HCT116 (cell line): ENCODE measurements around the gene GRIP1. TPM values are rescaled to one million over a fixed set of nuclear protein-coding genes. Genes with fewer than 3 reads are reported as not detected.

ENCODE experiments used
- ATAC-seq: fragments of 200-7000 bp; cut with Tn5 transposase; 2 replicates; pipeline ENCODE4 v1.9.1; 2020; ENCODE audit warnings: mild to moderate bottlenecking, moderate library complexity
- BruUV-seq: library from RNA; stranded (reverse); fragments of 400-500 nt; replicated peaks from 2 replicates; lab custom pipeline; 2021; lab: Mats Ljungman, UMichigan
- CTCF ChIA-PET: fragments of 300-600 bp; sonication (Branson Sonifier 250); formaldehyde crosslinking; loops from one replicate; lab custom pipeline; 2021; ENCODE audit warnings: antibody characterized with exemption; lab: Charles Lee
- POLR2A ChIA-PET: fragments of 300-600, 350-600 bp; sonication (Branson Sonifier 250); formaldehyde crosslinking; loops from one replicate; lab custom pipeline; 2021; ENCODE audit warnings: antibody characterized with exemption; lab: Charles Lee
- RAD21 ChIA-PET, 2 experiments: fragments of 300-600 bp; sonication (Branson Sonifier 250); formaldehyde crosslinking; loops; one replicate each; lab custom pipeline; 2023; ENCODE audit warnings: low total read pairs in 2 of 2; ENCODE audit not compliant: uncharacterized antibody in 2 of 2, unreplicated experiment in 2 of 2, low non-redundant PET in 1 of 2; lab: Charles Lee
- DNase-seq: peaks from one replicate; pipeline ENCODE4 v3.0.0-alpha.2; 2010; ENCODE audit warnings: low read depth, low spot score
- H2AFZ ChIP-seq: fragments of 200-600 bp; shearing (Covaris generic), sonication (generic); 2 replicates; pipeline ENCODE4 v1.6.1; 2017; ENCODE audit warnings: low read depth, mixed run types, mixed read lengths, antibody characterized with exemption, low read length; ENCODE audit not compliant: poor library complexity, severe bottlenecking
- H3K27ac ChIP-seq: 2 replicates; pipeline ENCODE4 v1.5.1; 2012; ENCODE audit warnings: low read depth, low read length
- H3K27me3 ChIP-seq: fragments of 200-600 bp; sonication (generic); 2 replicates; pipeline ENCODE4 v1.6.1; 2016; ENCODE audit warnings: mixed run types, low read length, mixed read lengths; ENCODE audit not compliant: insufficient read depth
- H3K36me3 ChIP-seq, 2 experiments: fragments of 200-500 bp in 1 of 2; fragments of 200-600 bp in 1 of 2; sonication (Bioruptor generic) in 1 of 2; sonication (generic) in 1 of 2; 2 replicates each; pipeline versions ENCODE4 v1.5.1 to v1.6.1; 2014 to 2016; ENCODE audit warnings: low read length in 2 of 2, inconsistent platforms in 1 of 2, mixed read lengths in 1 of 2, mixed run types in 1 of 2; ENCODE audit not compliant: insufficient read depth in 2 of 2, control insufficient read depth in 1 of 2
- H3K4me1 ChIP-seq, 2 experiments: fragments of 200-600 bp in 1 of 2; sonication (generic) in 1 of 2; 2 replicates each; pipeline versions ENCODE4 v1.5.1 to v1.6.1; 2012 to 2017; ENCODE audit warnings: low read length in 2 of 2, inconsistent platforms in 1 of 2, mild to moderate bottlenecking in 1 of 2, mixed read lengths in 1 of 2, mixed run types in 1 of 2, moderate library complexity in 1 of 2; ENCODE audit not compliant: insufficient read depth in 2 of 2, control insufficient read depth in 1 of 2
- H3K4me2 ChIP-seq: fragments of 200-600 bp; sonication (generic); 2 replicates; pipeline ENCODE4 v1.6.1; 2017; ENCODE audit warnings: mixed run types, low read length, mixed read lengths
- H3K4me3 ChIP-seq, 2 experiments: fragments of 200-600 bp in 1 of 2; sonication (generic) in 1 of 2; replicated peaks in 1 of 2; 2 replicates each; pipeline ENCODE4 v1.5.1; 2011 to 2016; ENCODE audit warnings: low read length in 2 of 2, control low read depth in 1 of 2, low read depth in 1 of 2, mild to moderate bottlenecking in 1 of 2, mixed read lengths in 1 of 2, mixed run types in 1 of 2
- H3K79me2 ChIP-seq: fragments of 200-600 bp; sonication (generic); 2 replicates; pipeline ENCODE4 v1.6.1; 2017; ENCODE audit warnings: mild to moderate bottlenecking, mixed run types, low read length, moderate library complexity, mixed read lengths; ENCODE audit not compliant: insufficient read depth
- H3K9ac ChIP-seq: fragments of 200-600 bp; sonication (generic); 2 replicates; pipeline ENCODE4 v1.6.1; 2016; ENCODE audit warnings: low read length, mixed read lengths
- H3K9me2 ChIP-seq: fragments of 200-600 bp; sonication (generic), shearing (Covaris generic); 2 replicates; pipeline ENCODE4 v1.6.1; 2017; ENCODE audit warnings: mixed run types, mild to moderate bottlenecking, moderate library complexity; ENCODE audit not compliant: insufficient read depth
- H3K9me3 ChIP-seq, 2 experiments: fragments of 200-500 bp in 1 of 2; fragments of 200-600 bp in 1 of 2; sonication (Bioruptor generic) in 1 of 2; sonication (generic) in 1 of 2; 2 replicates each; pipeline ENCODE4 v1.6.1; 2014 to 2017; ENCODE audit warnings: low read length in 2 of 2, mixed read lengths in 2 of 2, inconsistent platforms in 1 of 2, low read depth in 1 of 2, mild to moderate bottlenecking in 1 of 2, mixed run types in 1 of 2, moderate library complexity in 1 of 2; ENCODE audit not compliant: control insufficient read depth in 1 of 2, insufficient read depth in 1 of 2
- H4K20me1 ChIP-seq: fragments of 200-600 bp; sonication (generic), shearing (Covaris generic); 2 replicates; pipeline ENCODE4 v1.6.1; 2017; ENCODE audit warnings: mixed run types, mild to moderate bottlenecking, moderate library complexity; ENCODE audit not compliant: insufficient read depth
- EGR1 ChIP-seq: IDR thresholded peaks from 2 replicates; pipeline ENCODE4 v1.6.1; 2012; ENCODE audit warnings: low read depth
- EZH2phosphoT487 ChIP-seq: fragments of 200-600 bp; IDR thresholded peaks from 2 replicates; pipeline ENCODE4 v1.6.1; 2018; ENCODE audit warnings: antibody characterized with exemption, borderline replicate concordance
- JUND ChIP-seq: IDR thresholded peaks from 2 replicates; pipeline ENCODE4 v1.6.1; 2012
- POLR2A ChIP-seq: IDR thresholded peaks from 2 replicates; pipeline ENCODE4 v1.7.0; 2011; ENCODE audit warnings: borderline replicate concordance; ENCODE audit not compliant: insufficient read depth, insufficient read length; ENCODE audit errors: extremely low read depth
- POLR2AphosphoS5 ChIP-seq: IDR thresholded peaks from 2 replicates; pipeline ENCODE4 v1.6.1; 2011; ENCODE audit warnings: mild to moderate bottlenecking, low read depth, low read length, moderate library complexity
- RAD21 ChIP-seq: IDR thresholded peaks from 2 replicates; pipeline ENCODE4 v1.6.1; 2012; ENCODE audit warnings: low read depth, mild to moderate bottlenecking
- SIN3A ChIP-seq: IDR thresholded peaks from 2 replicates; pipeline ENCODE4 v1.6.1; 2012; ENCODE audit warnings: low read depth
- SRF ChIP-seq: IDR thresholded peaks from 2 replicates; pipeline ENCODE4 v1.6.1; 2012; ENCODE audit warnings: low read depth
- ZFX ChIP-seq: fragments of 450-650 bp; IDR thresholded peaks from 2 replicates; pipeline ENCODE4 v1.6.1; 2017
- ZNF274 ChIP-seq: fragments of 200-500 bp; sonication (Bioruptor generic); IDR thresholded peaks from 2 replicates; pipeline ENCODE4 v1.6.1; 2014; ENCODE audit warnings: mild to moderate bottlenecking, low read depth, low read length, inconsistent platforms
- intact Hi-C: fragments of 100-400 bp; cut with micrococcal nuclease; formaldehyde crosslinking; loops from 2 replicates; pipeline ENCODE4 v1.10.0; 2022
- total RNA-seq: library from RNA; stranded (reverse); gene quantifications from one replicate; pipeline ENCODE4 v1.2.1, GENCODE V29; 2021; ENCODE audit not compliant: unreplicated experiment
- TF ChIP-seq, protein P1 (sequence below): IDR thresholded peaks from 2 replicates; pipeline ENCODE4 v1.6.1; 2011; ENCODE audit warnings: mild to moderate bottlenecking, low read length, moderate library complexity; ENCODE audit not compliant: insufficient replicate concordance; ENCODE audit errors: extremely low read depth
- TF ChIP-seq, protein P2 (sequence below): IDR thresholded peaks from 2 replicates; pipeline ENCODE4 v1.6.1; 2012
- TF ChIP-seq, protein P3 (sequence below): IDR thresholded peaks from 2 replicates; pipeline ENCODE4 v1.6.1; 2012

GRIP1 gene
- total RNA-seq, 1 experiment from 2014 or later, result not detected

DNA sequence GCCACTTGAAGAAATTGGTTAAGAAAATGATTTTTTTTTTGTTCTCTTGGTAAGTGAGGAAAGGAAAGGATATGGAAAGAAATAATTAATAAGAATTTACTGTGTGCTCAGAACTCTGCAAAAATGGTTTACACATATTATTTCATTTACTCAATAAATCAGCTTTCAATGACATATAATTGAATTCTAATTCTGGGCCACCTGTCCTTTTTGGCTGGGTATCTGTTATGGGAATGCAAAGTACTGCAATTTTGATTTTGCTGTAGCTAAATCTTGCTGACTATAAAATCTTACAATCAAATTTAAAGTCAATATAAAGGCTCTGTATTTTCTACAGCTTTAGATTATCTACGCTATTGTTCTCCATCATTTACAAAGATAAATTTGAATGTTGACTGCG, 147.1 kb downstream of the GRIP1 start:
- H4K20me1 ChIP-seq, result no peaks in the 10 kb centered on the region
- CTCF ChIA-PET, result no interaction called here
- peaks cover 22% of the 10 kb centered on the region; the same call in 1 of the 2 replicates for H3K27me3 ChIP-seq
- no peak for ATAC-seq
- no peaks in the 10 kb centered on the region for H3K9me2 ChIP-seq
- no peaks in the 10 kb centered on the region for H3K79me2 ChIP-seq
- TF ChIP-seq EGR1 (no peak), JUND (no peak), EZH2phosphoT487 (no peak), POLR2A (no peak), SIN3A (no peak)
- TF ChIP-seq, protein P1, sequence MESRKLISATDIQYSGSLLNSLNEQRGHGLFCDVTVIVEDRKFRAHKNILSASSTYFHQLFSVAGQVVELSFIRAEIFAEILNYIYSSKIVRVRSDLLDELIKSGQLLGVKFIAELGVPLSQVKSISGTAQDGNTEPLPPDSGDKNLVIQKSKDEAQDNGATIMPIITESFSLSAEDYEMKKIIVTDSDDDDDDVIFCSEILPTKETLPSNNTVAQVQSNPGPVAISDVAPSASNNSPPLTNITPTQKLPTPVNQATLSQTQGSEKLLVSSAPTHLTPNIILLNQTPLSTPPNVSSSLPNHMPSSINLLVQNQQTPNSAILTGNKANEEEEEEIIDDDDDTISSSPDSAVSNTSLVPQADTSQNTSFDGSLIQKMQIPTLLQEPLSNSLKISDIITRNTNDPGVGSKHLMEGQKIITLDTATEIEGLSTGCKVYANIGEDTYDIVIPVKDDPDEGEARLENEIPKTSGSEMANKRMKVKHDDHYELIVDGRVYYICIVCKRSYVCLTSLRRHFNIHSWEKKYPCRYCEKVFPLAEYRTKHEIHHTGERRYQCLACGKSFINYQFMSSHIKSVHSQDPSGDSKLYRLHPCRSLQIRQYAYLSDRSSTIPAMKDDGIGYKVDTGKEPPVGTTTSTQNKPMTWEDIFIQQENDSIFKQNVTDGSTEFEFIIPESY, result no peak
- TF ChIP-seq, all 23 proteins: peak for 0
- ChIA-PET RAD21 (no interaction called here), POLR2A (no interaction called here)
- no peak for DNase-seq
- Histone ChIP-seq H3K4me3 (no peak overlapping the region), H3K4me2 (no peak overlapping the region), H2AFZ (no peak overlapping the region), H3K9ac (no peak overlapping the region), H3K36me3 (no peaks in the 10 kb centered on the region), H3K4me1 (no peaks in the 10 kb centered on the region), H3K27ac (no peak overlapping the region), H3K9me3 (no peaks in the 10 kb centered on the region)
- intact Hi-C loops, result loop anchor here (5.0 kb wide), 1 partner anchor 574 kb away; no protein-coding TSS in a partner anchor
- BruUV-seq, result no TSS peak

DNA sequence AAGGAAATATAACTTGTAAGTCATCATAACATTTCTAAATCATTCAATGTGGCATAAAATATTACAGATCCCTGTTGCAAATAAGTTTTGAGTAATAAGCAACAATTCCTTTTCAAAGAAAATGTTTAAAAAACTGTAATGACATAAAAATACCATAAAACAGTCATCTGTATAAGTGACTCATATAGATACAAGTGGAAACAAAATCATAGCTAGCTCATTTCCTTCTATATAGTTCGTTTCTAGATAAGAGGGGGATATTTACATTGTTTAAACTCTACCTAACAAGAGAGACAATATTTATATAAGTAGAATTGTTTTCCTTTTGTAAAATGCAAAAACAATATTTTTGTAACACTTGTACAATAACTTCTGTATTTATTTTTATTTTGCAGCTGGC, 148.9 kb downstream of the GRIP1 start:
- Histone ChIP-seq H3K4me2 (no peak overlapping the region), H3K79me2 (no peaks in the 10 kb centered on the region), H3K4me3 (no peak overlapping the region), H3K27ac (no peak overlapping the region), H4K20me1 (no peaks in the 10 kb centered on the region), H3K4me1 (no peaks in the 10 kb centered on the region)
- POLR2A ChIA-PET, result no interaction called here
- RAD21 ChIA-PET, result no interaction called here
- no peak for DNase-seq
- TF ChIP-seq, protein P2, sequence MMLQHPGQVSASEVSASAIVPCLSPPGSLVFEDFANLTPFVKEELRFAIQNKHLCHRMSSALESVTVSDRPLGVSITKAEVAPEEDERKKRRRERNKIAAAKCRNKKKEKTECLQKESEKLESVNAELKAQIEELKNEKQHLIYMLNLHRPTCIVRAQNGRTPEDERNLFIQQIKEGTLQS, result no peak
- TF ChIP-seq, protein P3, sequence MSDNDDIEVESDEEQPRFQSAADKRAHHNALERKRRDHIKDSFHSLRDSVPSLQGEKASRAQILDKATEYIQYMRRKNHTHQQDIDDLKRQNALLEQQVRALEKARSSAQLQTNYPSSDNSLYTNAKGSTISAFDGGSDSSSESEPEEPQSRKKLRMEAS, result no peak
- TF ChIP-seq POLR2AphosphoS5, result no peak
- no peak for TF ChIP-seq SRF
- TF ChIP-seq ZFX, result no peak
- no peak for TF ChIP-seq ZNF274
- TF ChIP-seq RAD21, result no peak
- TF ChIP-seq, all 23 proteins: peak for 0
- H2AFZ ChIP-seq, result no peak overlapping the region
- no peaks in the 10 kb centered on the region for H3K9me2 ChIP-seq
- ATAC-seq, result no peak
- H3K36me3 ChIP-seq, result no peaks in the 10 kb centered on the region
- BruUV-seq, result no TSS peak
- CTCF ChIA-PET, result no interaction called here
- no peak overlapping the region for H3K9ac ChIP-seq
- H3K9me3 ChIP-seq, result no peaks in the 10 kb centered on the region
- peaks cover 6% of the 10 kb centered on the region; the same call in 1 of the 2 replicates for H3K27me3 ChIP-seq
- intact Hi-C loops, result loop anchor here (5.0 kb wide), 1 partner anchor 573 kb away; no protein-coding TSS in a partner anchor
